OCI-LY1 (cell line): Measurements from ENCODE around the gene ACTN2.

Source experiments
- H2AFZ ChIP-seq: fragments of 200-600 bp; sonication (generic), shearing (Covaris generic); 2 replicates; pipeline ENCODE4 v1.6.0; 2014; ENCODE audit warnings: antibody characterized with exemption, mild to moderate bottlenecking, low read length
- H3F3A ChIP-seq: fragments of 200-600 bp; sonication (generic), shearing (Covaris generic); 2 replicates; pipeline ENCODE4 v1.6.0; 2014; ENCODE audit warnings: mild to moderate bottlenecking, antibody characterized with exemption, low read length, moderate library complexity; ENCODE audit not compliant: insufficient read depth
- H3K27ac ChIP-seq: fragments of 200-600 bp; sonication (generic); 2 replicates; pipeline ENCODE4 v1.5.1; 2014; ENCODE audit warnings: low read length, mixed run types, mild to moderate bottlenecking, low read depth; ENCODE audit not compliant: poor library complexity, severe bottlenecking
- H3K27me3 ChIP-seq: fragments of 200-600 bp; sonication (generic); 2 replicates; pipeline ENCODE4 v1.6.0; 2014; ENCODE audit warnings: antibody characterized with exemption, mild to moderate bottlenecking, low read length, moderate library complexity; ENCODE audit not compliant: insufficient read depth
- H3K36me3 ChIP-seq: fragments of 200-600 bp; sonication (generic); 2 replicates; pipeline ENCODE4 v1.6.1; 2014; ENCODE audit warnings: mild to moderate bottlenecking, antibody characterized with exemption, low read length, moderate library complexity, mixed read lengths; ENCODE audit not compliant: insufficient read depth
- H3K4me1 ChIP-seq: fragments of 200-600 bp; sonication (generic); 2 replicates; pipeline ENCODE4 v1.5.1; 2014; ENCODE audit warnings: mild to moderate bottlenecking, low read length, moderate library complexity; ENCODE audit not compliant: insufficient read depth, severe bottlenecking
- H3K4me2 ChIP-seq: fragments of 200-600 bp; sonication (generic), shearing (Covaris generic); 2 replicates; pipeline ENCODE4 v1.6.1; 2014; ENCODE audit warnings: low read length
- H3K4me3 ChIP-seq: fragments of 200-600 bp; sonication (generic); 2 replicates; pipeline ENCODE4 v1.5.1; 2014; ENCODE audit warnings: low read length, low read depth, mild to moderate bottlenecking, mixed read lengths; ENCODE audit not compliant: poor library complexity, severe bottlenecking
- H3K79me2 ChIP-seq: fragments of 200-600 bp; shearing (Covaris generic); 2 replicates; pipeline ENCODE4 v1.6.1; 2016; ENCODE audit warnings: mixed run types, low read length, mixed read lengths; ENCODE audit not compliant: insufficient read depth
- H3K9ac ChIP-seq: fragments of 200-600 bp; sonication (generic), shearing (Covaris generic); 2 replicates; pipeline ENCODE4 v1.6.1; 2014; ENCODE audit warnings: mild to moderate bottlenecking, low read length, mixed read lengths
- H3K9me2 ChIP-seq: fragments of 200-600 bp; sonication (generic), shearing (Covaris generic); 2 replicates; pipeline ENCODE4 v1.6.1; 2014; ENCODE audit warnings: low read depth, mild to moderate bottlenecking, low read length, mixed read lengths
- H3K9me3 ChIP-seq: fragments of 200-600 bp; shearing (Covaris generic); 2 replicates; pipeline ENCODE4 v1.6.1; 2014; ENCODE audit warnings: low read length, mixed read lengths
- H4K20me1 ChIP-seq: fragments of 200-600 bp; sonication (generic), shearing (Covaris generic); 2 replicates; pipeline ENCODE4 v1.6.0; 2016; ENCODE audit warnings: mild to moderate bottlenecking, low read length; ENCODE audit not compliant: insufficient read depth
- CTCF ChIP-seq: fragments of 200-600 bp; sonication (generic), shearing (Covaris generic); IDR thresholded peaks from 2 replicates; pipeline ENCODE4 v1.5.1; 2017; ENCODE audit warnings: mild to moderate bottlenecking, antibody characterized with exemption, low read length, moderate library complexity, mixed read lengths
- EZH2 ChIP-seq: fragments of 200-600 bp; sonication (generic), shearing (Covaris generic); IDR thresholded peaks from 2 replicates; pipeline ENCODE4 v1.8.0; 2017; ENCODE audit warnings: borderline replicate concordance, mixed run types, mild to moderate bottlenecking, antibody characterized with exemption, low read length, moderate library complexity, mixed read lengths

Gene ACTN2

GRCh38 chr1:236765831-236766230 lies 79.5 kb downstream of the ACTN2 start:
- Histone ChIP-seq H2AFZ (no peak overlapping the region), H3K9me2 (no peaks in the 10 kb centered on the region), H3K79me2 (no peaks in the 10 kb centered on the region), H4K20me1 (no peaks in the 10 kb centered on the region), H3K4me2 (no peak overlapping the region), H3K9ac (no peak overlapping the region), H3F3A (no peaks in the 10 kb centered on the region), H3K4me1 (no peaks in the 10 kb centered on the region), H3K9me3 (no peaks in the 10 kb centered on the region), H3K27me3 (no peaks in the 10 kb centered on the region), H3K36me3 (no peaks in the 10 kb centered on the region), H3K27ac (no peak overlapping the region), H3K4me3 (no peak overlapping the region)
- no peak for TF ChIP-seq CTCF

GRCh38 chr1:236766506-236766905 lies 80.2 kb downstream of the ACTN2 start:
- H3K4me2 ChIP-seq, result no peak overlapping the region
- H3K27me3 ChIP-seq, result no peaks in the 10 kb centered on the region; the same call in 1 of the 2 replicates
- H3F3A ChIP-seq, result no peaks in the 10 kb centered on the region
- no peaks in the 10 kb centered on the region for H4K20me1 ChIP-seq
- no peak for TF ChIP-seq CTCF
- no peak for TF ChIP-seq EZH2
- no peak overlapping the region for H2AFZ ChIP-seq
- no peak overlapping the region for H3K9ac ChIP-seq
- H3K9me2 ChIP-seq, result no peaks in the 10 kb centered on the region
- H3K79me2 ChIP-seq, result no peaks in the 10 kb centered on the region
- no peaks in the 10 kb centered on the region for H3K36me3 ChIP-seq
- H3K4me1 ChIP-seq, result no peaks in the 10 kb centered on the region
- H3K4me3 ChIP-seq, result no peak overlapping the region
- no peak overlapping the region for H3K27ac ChIP-seq
- H3K9me3 ChIP-seq, result no peaks in the 10 kb centered on the region

DNA sequence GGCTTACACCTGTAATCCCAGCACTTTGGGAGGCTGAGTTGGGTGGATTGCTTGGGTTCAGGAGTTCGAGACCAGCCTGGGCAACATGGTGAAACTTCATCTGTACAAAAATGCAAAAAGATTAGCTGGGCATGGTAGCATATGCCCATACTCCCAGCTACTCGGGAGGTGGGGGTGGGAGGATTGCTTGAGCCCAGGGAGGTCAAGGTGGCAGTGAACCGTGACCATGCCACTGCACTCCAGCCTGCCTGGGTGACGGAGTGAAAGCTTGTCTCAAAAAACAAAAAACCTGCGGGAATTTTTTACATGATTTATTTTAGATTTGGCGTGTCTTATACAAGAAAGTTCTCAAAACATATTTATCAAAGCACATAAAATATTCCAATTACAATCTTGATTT lies 81.0 kb downstream of the ACTN2 start:
- Histone ChIP-seq H3K79me2 (no peaks in the 10 kb centered on the region), H3K4me1 (no peaks in the 10 kb centered on the region), H2AFZ (no peak overlapping the region), H3K4me3 (no peak overlapping the region), H4K20me1 (no peaks in the 10 kb centered on the region), H3F3A (no peaks in the 10 kb centered on the region), H3K36me3 (no peaks in the 10 kb centered on the region), H3K27ac (no peak overlapping the region), H3K27me3 (no peaks in the 10 kb centered on the region; the same call in 1 of the 2 replicates), H3K9me2 (no peaks in the 10 kb centered on the region), H3K9me3 (no peaks in the 10 kb centered on the region), H3K4me2 (no peak overlapping the region), H3K9ac (no peak overlapping the region)
- TF ChIP-seq CTCF (no peak), EZH2 (no peak)
